ENCODE measurements around the gene RTN4RL1. TPM values are rescaled to one million over a fixed set of nuclear protein-coding genes. Genes with fewer than 3 reads are reported as not detected.

Gene RTN4RL1
- total RNA-seq, 3 donors from 2014 or later (not counting 1 experiment from before 2014, with no cell fraction given) = 0.15 to 0.23 TPM; not detected in 1

- Mint-ChIP-seq H3K4me1 (peaks cover 17 to 18% of the 10 kb centered on the region in 2 donors), H3K27ac (peak within 1 kb of the TSS; percentile 89 to 98), H3K36me3 (no peaks in the 10 kb centered on the region), H3K9me3 (no peaks in the 10 kb centered on the region), H3K27me3 (ENCODE audit: low read depth in 2 of 2) (no peaks in the 10 kb centered on the region), H3K4me3 (peak within 1 kb of the TSS; percentile 92)
- Histone ChIP-seq H3K9me3 (ENCODE audit: control insufficient read depth, insufficient read depth, low read length) (no peaks in the 10 kb centered on the region), H3K27ac (ENCODE audit: low read length) (peak within 1 kb of the TSS; percentile 85), H3K4me3 (ENCODE audit: low read length) (peak within 1 kb of the TSS; percentile 71), H3K4me1 (ENCODE audit: control insufficient read depth, insufficient read depth, low read length) (peaks cover 22% of the 10 kb centered on the region), H3K36me3 (ENCODE audit: control insufficient read depth, insufficient read depth, low read length) (peaks cover 23% of the 10 kb centered on the region), H3K27me3 (ENCODE audit: control insufficient read depth, insufficient read depth, low read length) (no peaks in the 10 kb centered on the region)
- WGBS (ENCODE audit: insufficient coverage) = under 1% methylated on average over 92 of the region's 93 CpGs
- intact Hi-C loops (cut with micrococcal nuclease) = loop anchor here (1.0 to 5.0 kb wide), 2 partner anchors 11 to 361 kb away; partner anchors contain the start of genes DPH1 and MNT
- DNase-seq (peak; percentile 94 to 99), ATAC-seq (peak; percentile 93 to 95 (median 95))
- peak; percentile 54 for TF ChIP-seq CTCF (IDR thresholded peaks at IDR 0.05)
Measured at GRCh38 chr17:2041561-2042389, 16.6 kb upstream of the RTN4RL1 start, which contains the start of gene OVCA2. Gene OVCA2, plus strand, starts transcription at chr17:2042022. Its CDS starts 26 bp downstream, at chr17:2042048.

GRCh38 chr17:2040942-2041560 lies 15.9 kb upstream of the RTN4RL1 start:
- WGBS (ENCODE audit: insufficient coverage) = 71% methylated on average over 16 of the region's 16 CpGs
- peak overlapping the region; percentile 85 for H3K27ac ChIP-seq (ENCODE audit: low read length)
- H3K36me3 ChIP-seq (ENCODE audit: control insufficient read depth, insufficient read depth, low read length) = peaks cover 30% of the 10 kb centered on the region
- no peaks in the 10 kb centered on the region for H3K27me3 ChIP-seq (ENCODE audit: control insufficient read depth, insufficient read depth, low read length)
- no peaks in the 10 kb centered on the region for H3K9me3 ChIP-seq (ENCODE audit: control insufficient read depth, insufficient read depth, low read length)
- intact Hi-C loops (cut with micrococcal nuclease) = loop anchor here (5.0 kb wide), 1 partner anchor 361 kb away; the partner anchor contains the start of gene MNT
- H3K4me1 Mint-ChIP-seq = peaks cover 17 to 18% of the 10 kb centered on the region in 2 donors
- H3K4me3 Mint-ChIP-seq = peak overlapping the region; percentile 42
- peak overlapping the region; percentile 71 for H3K4me3 ChIP-seq (ENCODE audit: low read length)
- no peak overlapping the region for H3K27ac Mint-ChIP-seq
- no peak for TF ChIP-seq CTCF (IDR thresholded peaks at IDR 0.05)
- H3K36me3 Mint-ChIP-seq = no peaks in the 10 kb centered on the region
- H3K9me3 Mint-ChIP-seq = no peaks in the 10 kb centered on the region
- ATAC-seq = no peak
- H3K27me3 Mint-ChIP-seq (ENCODE audit: low read depth in 2 of 2) = no peaks in the 10 kb centered on the region
- H3K4me1 ChIP-seq (ENCODE audit: control insufficient read depth, insufficient read depth, low read length) = peaks cover 22% of the 10 kb centered on the region
- no peak for DNase-seq

GRCh38 chr17:2040219-2040827 lies 15.2 kb upstream of the RTN4RL1 start:
- ATAC-seq = no peak
- no peak for DNase-seq
- Histone ChIP-seq H3K4me3 (ENCODE audit: low read length) (no peak overlapping the region), H3K4me1 (ENCODE audit: control insufficient read depth, insufficient read depth, low read length) (peaks cover 22% of the 10 kb centered on the region), H3K9me3 (ENCODE audit: control insufficient read depth, insufficient read depth, low read length) (no peaks in the 10 kb centered on the region), H3K36me3 (ENCODE audit: control insufficient read depth, insufficient read depth, low read length) (peaks cover 32% of the 10 kb centered on the region), H3K27me3 (ENCODE audit: control insufficient read depth, insufficient read depth, low read length) (no peaks in the 10 kb centered on the region), H3K27ac (ENCODE audit: low read length) (no peak overlapping the region)
- H3K4me3 Mint-ChIP-seq = peak overlapping the region; percentile 42
- no peak overlapping the region for H3K27ac Mint-ChIP-seq
- H3K36me3 Mint-ChIP-seq = no peaks in the 10 kb centered on the region
- peaks cover 17 to 18% of the 10 kb centered on the region in 2 donors for H3K4me1 Mint-ChIP-seq
- no peaks in the 10 kb centered on the region for H3K9me3 Mint-ChIP-seq
- no peak for TF ChIP-seq CTCF (IDR thresholded peaks at IDR 0.05)
- intact Hi-C loops (cut with micrococcal nuclease) = loop anchor here (5.0 kb wide), 1 partner anchor 362 kb away; the partner anchor contains the start of gene MNT
- no peaks in the 10 kb centered on the region for H3K27me3 Mint-ChIP-seq (ENCODE audit: low read depth in 2 of 2)
- WGBS (ENCODE audit: insufficient coverage) = 92% methylated on average over 7 of the region's 7 CpGs

Measured in natural killer cell (primary cell).